Measurements from ENCODE around the gene ACTL6B. TPM values are rescaled to one million over a fixed set of nuclear protein-coding genes. Genes with fewer than 3 reads are reported as not detected.

The ACTL6B gene
- total and polyA plus RNA-seq, 2 of the 8 experiments (the other 6 are each of a cell fraction or from before 2014, with no cell fraction given) = 2.1 to 4.5 TPM

DNA sequence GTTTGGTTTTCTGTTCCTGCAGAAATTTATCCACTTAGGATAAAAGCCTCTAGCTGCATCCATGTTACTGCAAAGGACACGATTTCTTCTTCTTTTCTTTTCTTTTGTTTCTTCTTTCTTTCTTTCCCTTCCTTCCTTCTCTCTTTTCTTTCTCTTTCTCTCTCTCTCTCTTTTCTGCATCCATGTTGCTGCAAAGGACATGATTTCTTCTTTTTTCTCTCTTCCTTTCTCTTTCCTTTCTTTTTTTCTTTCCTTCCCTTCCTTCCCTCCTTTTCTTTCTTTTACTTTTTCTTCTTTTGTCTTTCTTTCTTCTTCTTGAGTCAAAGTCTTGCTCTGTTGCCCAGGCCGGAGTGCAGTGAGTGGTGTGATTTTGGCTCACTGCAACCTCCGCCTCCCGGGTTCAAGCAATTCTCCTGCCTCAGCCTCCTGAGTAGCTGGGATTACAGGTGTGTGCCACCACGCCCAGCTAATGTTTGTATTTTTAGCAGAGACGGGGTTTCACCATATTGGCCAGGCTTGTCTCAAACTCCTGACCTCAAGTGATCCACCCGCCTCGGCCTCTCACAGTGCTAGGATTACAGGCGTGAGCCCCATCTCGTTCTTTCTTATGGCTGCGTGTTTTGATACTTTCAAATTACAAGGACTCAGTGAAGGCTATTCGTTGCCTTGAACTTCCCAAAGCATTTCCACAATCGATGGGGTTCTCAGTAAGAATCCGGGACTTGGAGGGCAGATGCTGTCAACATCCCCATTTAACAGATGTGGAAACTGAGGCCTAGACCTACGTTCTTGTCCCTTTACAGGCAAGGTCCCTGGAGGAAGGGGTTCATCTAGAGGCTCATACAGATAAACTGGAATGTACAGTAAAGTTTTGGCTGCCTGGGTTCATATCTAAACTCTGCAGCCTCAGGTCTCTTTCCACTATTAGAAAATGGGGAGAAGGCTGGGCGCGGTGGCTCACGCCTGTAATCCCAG lies 15.4 kb upstream of the ACTL6B start:
- Histone ChIP-seq H3K14ac (ENCODE audit: insufficient read length) (no peak overlapping the region), H3K9me3 (ENCODE audit: insufficient read depth in 2 of 2, low read depth in 1 of 2, low read length in 1 of 2) (no peaks in the 10 kb centered on the region), H3K23ac (ENCODE audit: insufficient read length) (no peak overlapping the region), H3K18ac (ENCODE audit: extremely low read depth, low read length) (no peak overlapping the region), H3K4ac (replicated peaks; ENCODE audit: insufficient read length, low read depth, low read length) (no peak overlapping the region), H4K5ac (ENCODE audit: insufficient read length, low read depth, low read length) (no peak overlapping the region), H2BK120ac (replicated peaks; ENCODE audit: low read depth, low read length) (no peak overlapping the region), H3K4me2 (ENCODE audit: insufficient read depth in 1 of 2, low read depth in 2 of 2, low read length in 2 of 2) (no peak overlapping the region), H3K56ac (replicated peaks; ENCODE audit: insufficient read length, low read depth, low read length) (no peak overlapping the region), H3K79me1 (ENCODE audit: low read depth, low read length) (0 out of 2 replicates have a peak, but pooled peaks cover 3% of the 10 kb centered on the region), H2BK12ac (ENCODE audit: low read depth, low read length) (no peak overlapping the region), H4K20me1 (replicated peaks in 1 of 2; ENCODE audit: control insufficient read depth in 1 of 2, insufficient read depth in 2 of 2, low read length in 2 of 2) (peaks cover 4% of the 10 kb centered on the region in 2 experiments), H2BK20ac (ENCODE audit: low read length) (no peak overlapping the region), H3K27ac (ENCODE audit: low read depth, low read length) (no peak overlapping the region), H3K36me3 (ENCODE audit: control insufficient read depth in 2 of 4, insufficient read depth in 4 of 4, low read length in 3 of 4) (peaks cover 0 to 2% (median 0%) of the 10 kb centered on the region in 4 experiments; a peak in 2 of 8 replicates), H4K8ac (ENCODE audit: extremely low read depth, insufficient read depth, low read length) (no peak overlapping the region), H3K4me3 (ENCODE audit: extremely low read depth in 1 of 4, insufficient read depth in 2 of 4, low read depth in 3 of 4, low read length in 4 of 4) (no peak overlapping the region), H3K79me2 (ENCODE audit: control insufficient read depth in 1 of 2, insufficient read depth in 2 of 2, low read length in 2 of 2) (no peaks in the 10 kb centered on the region), H2AK5ac (ENCODE audit: low read depth, low read length) (no peak overlapping the region), H2AFZ (ENCODE audit: low read length) (no peak overlapping the region), H3K9ac (replicated peaks in 1 of 4; ENCODE audit: extremely low read depth in 1 of 4, low read depth in 3 of 4, low read length in 3 of 4) (no peak overlapping the region), H2BK5ac (ENCODE audit: low read depth, low read length) (no peak overlapping the region), H3K23me2 (ENCODE audit: low read depth, low read length) (peaks cover 11% of the 10 kb centered on the region; the same call in 1 of the 2 replicates), H4K91ac (replicated peaks; ENCODE audit: insufficient read length, low read length) (no peak overlapping the region), H2BK15ac (ENCODE audit: low read length) (no peak overlapping the region), H3K4me1 (replicated peaks in 1 of 4; ENCODE audit: control insufficient read depth in 3 of 4, insufficient read depth in 4 of 4, low read length in 3 of 4) (peaks cover 0 to 3% (median 0%) of the 10 kb centered on the region in 4 experiments; a peak in 2 of 7 replicates), H3K27me3 (replicated peaks in 1 of 4; ENCODE audit: control insufficient read depth in 3 of 4, extremely low read depth in 1 of 4, insufficient read depth in 3 of 4, low read length in 3 of 4) (peaks cover 0 to 8% (median 6%) of the 10 kb centered on the region in 4 experiments; a peak in 4 of 7 replicates)
- FAIRE-seq (no peak), DNase-seq (ENCODE audit: low read depth in 1 of 2, low spot score in 2 of 2) (no peak)
- ChIA-PET POLR2A (ENCODE audit: partially characterized antibody) (interaction anchor here (0.6 to 1.2 kb wide), 2 partner anchors 10 to 41 kb away, joined by 3 to 4 read pairs; no protein-coding TSS in a partner anchor), CTCF (ENCODE audit: partially characterized antibody) (interaction anchor here (0.6 to 2.2 kb wide), 9 partner anchors 10 to 269 kb away, joined by 3 to 7 read pairs (median 3); partner anchors contain the start of gene POP7)
- WGBS, 2 experiments (ENCODE audit: extremely low coverage in 1 of 2, insufficient coverage in 1 of 2, insufficient read length in 1 of 2, insufficient replicate concordance in 2 of 2, low coverage in 1 of 2, low lambda C conversion rate in 2 of 2, missing lambda C conversion rate in 1 of 2) = 83% methylated on average over 17 of the region's 18 CpGs; no CpG with 5 or more reads in 1 of the 2 experiments
- TF ChIP-seq GABPA (IDR thresholded peaks at IDR 0.05; ENCODE audit: borderline replicate concordance, insufficient read depth, low read length) (no peak), RFX5 (IDR thresholded peaks at IDR 0.05; ENCODE audit: borderline replicate concordance, low read depth, low read length) (no peak), SRF (IDR thresholded peaks at IDR 0.05; ENCODE audit: low read depth, low read length) (no peak), PHF8 (conservative IDR thresholded peaks at IDR 0.05; ENCODE audit: low read depth, low read length) (no peak), ASH2L (IDR thresholded peaks at IDR 0.05; ENCODE audit: low read length) (no peak), EZH2 (IDR thresholded peaks at IDR 0.05; ENCODE audit: low read depth, low read length, severe bottlenecking) (no peak), RNF2 (IDR thresholded peaks at IDR 0.05; ENCODE audit: borderline replicate concordance, low read depth, low read length, missing control alignments, poor library complexity, severe bottlenecking) (no peak), GTF2F1 (IDR thresholded peaks at IDR 0.05; ENCODE audit: borderline replicate concordance, low read depth, low read length) (no peak), BRCA1 (IDR thresholded peaks at IDR 0.05; ENCODE audit: low read depth, low read length) (no peak)
- TF ChIP-seq, protein P1, sequence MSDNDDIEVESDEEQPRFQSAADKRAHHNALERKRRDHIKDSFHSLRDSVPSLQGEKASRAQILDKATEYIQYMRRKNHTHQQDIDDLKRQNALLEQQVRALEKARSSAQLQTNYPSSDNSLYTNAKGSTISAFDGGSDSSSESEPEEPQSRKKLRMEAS (IDR thresholded peaks at IDR 0.05) = no peak

Data from H1 (cell line).